GM18858 (cell line): ENCODE measurements around the gene TMC1.

Source experiments
- ATAC-seq: cut with Tn5 transposase; IDR thresholded peaks from one replicate; pipeline ENCODE4 v1.9.1; 2021; ENCODE audit not compliant: unreplicated experiment

TMC1 gene

GRCh38 chr9:72667181-72667580 lies 145.8 kb downstream of the TMC1 start:
- ATAC-seq = no peak

- no peak for ATAC-seq
Measured at GRCh38 chr9:72674961-72675360, 153.6 kb downstream of the TMC1 start.

GRCh38 chr9:72675586-72675985 lies 154.2 kb downstream of the TMC1 start:
- no peak for ATAC-seq

GRCh38 chr9:72680593-72681282 lies 159.3 kb downstream of the TMC1 start:
- ATAC-seq = no peak

GRCh38 chr9:72681283-72681630 lies 159.8 kb downstream of the TMC1 start:
- ATAC-seq = no peak

GRCh38 chr9:72684615-72685014 lies 163.2 kb downstream of the TMC1 start:
- ATAC-seq = no peak

GRCh38 chr9:72685911-72686310 lies 164.5 kb downstream of the TMC1 start:
- ATAC-seq = no peak

GRCh38 chr9:72687331-72687730 lies 165.9 kb downstream of the TMC1 start:
- no peak for ATAC-seq

GRCh38 chr9:72691671-72692070 lies 170.3 kb downstream of the TMC1 start:
- ATAC-seq = no peak

- ATAC-seq = no peak
Measured at GRCh38 chr9:72695365-72695764, 174.0 kb downstream of the TMC1 start.

GRCh38 chr9:72696511-72696910 lies 175.1 kb downstream of the TMC1 start:
- no peak for ATAC-seq

- ATAC-seq = no peak
Measured at GRCh38 chr9:72701510-72701909, 180.1 kb downstream of the TMC1 start.

GRCh38 chr9:72703574-72703973 lies 182.2 kb downstream of the TMC1 start:
- no peak for ATAC-seq

GRCh38 chr9:72704688-72705375 lies 183.4 kb downstream of the TMC1 start:
- no peak for ATAC-seq

- ATAC-seq = no peak
Measured at GRCh38 chr9:72718503-72718902, 197.1 kb downstream of the TMC1 start.

GRCh38 chr9:72721067-72721466 lies 199.7 kb downstream of the TMC1 start:
- no peak for ATAC-seq

GRCh38 chr9:72726947-72727346 lies 205.5 kb downstream of the TMC1 start:
- ATAC-seq = no peak

GRCh38 chr9:72728031-72728770 lies 206.8 kb downstream of the TMC1 start:
- no peak for ATAC-seq

GRCh38 chr9:72733895-72734294 lies 212.5 kb downstream of the TMC1 start:
- ATAC-seq = no peak

- no peak for ATAC-seq
Measured at GRCh38 chr9:72734631-72735030, 213.2 kb downstream of the TMC1 start.

- no peak for ATAC-seq
Measured at GRCh38 chr9:72743836-72744235, 222.4 kb downstream of the TMC1 start.

- ATAC-seq = no peak
Measured at GRCh38 chr9:72749276-72749675, 227.9 kb downstream of the TMC1 start.
